Naive thymus-derived CD4-positive, alpha-beta T cell (primary cell): ENCODE data around the gene TRAF3. TPM values are rescaled to one million over a fixed set of nuclear protein-coding genes. Genes with fewer than 3 reads are reported as not detected.
A peak's percentile ranks its signal among the peaks of the same experiment; 100 is the strongest.

Experiments used
- ATAC-seq: fragments of 150-1000 bp; cut with Tn5 transposase; 2 replicates; pipeline ENCODE4 v1.10.0; 2021; ENCODE audit warnings: mild to moderate bottlenecking, moderate library complexity
- CTCF ChIA-PET: fragments of 350-600 bp; sonication (Branson Sonifier 250); formaldehyde crosslinking; loops from one replicate; lab custom pipeline; 2021; ENCODE audit warnings: antibody characterized with exemption; lab: Charles Lee
- POLR2A ChIA-PET: fragments of 350-600 bp; sonication (Branson Sonifier 250); formaldehyde crosslinking; loops from one replicate; lab custom pipeline; 2021; ENCODE audit warnings: antibody characterized with exemption, inconsistent platforms; lab: Charles Lee
- DNase-seq, 9 donors: peaks; one replicate each; pipeline versions ENCODE4 v3.0.0 to v3.0.0-alpha.2; 2020 to 2022; ENCODE audit warnings: mixed read lengths in 1 of 9
- H3K27ac ChIP-seq: one replicate; pipeline ENCODE4 v1.7.0; 2013; ENCODE audit warnings: mild to moderate bottlenecking, low read depth, low read length, moderate library complexity
- H3K27me3 ChIP-seq, 2 donors: one replicate each; pipeline ENCODE4 v1.7.0; 2013; ENCODE audit warnings: low read length in 2 of 2, mild to moderate bottlenecking in 2 of 2, moderate library complexity in 2 of 2; ENCODE audit not compliant: control insufficient read depth in 2 of 2, insufficient read depth in 2 of 2
- H3K36me3 ChIP-seq, 3 experiments: 1 replicate in 2 of 3; 2 replicates in 1 of 3; pipeline ENCODE4 v1.7.0; 2013; ENCODE audit warnings: low read length in 3 of 3, mild to moderate bottlenecking in 3 of 3, moderate library complexity in 1 of 3; ENCODE audit not compliant: insufficient read depth in 3 of 3, control insufficient read depth in 2 of 3
- H3K4me1 ChIP-seq, 2 donors: one replicate each; pipeline ENCODE4 v1.7.0; 2013; ENCODE audit warnings: low read length in 2 of 2, mild to moderate bottlenecking in 2 of 2, moderate library complexity in 1 of 2; ENCODE audit not compliant: control insufficient read depth in 2 of 2, insufficient read depth in 2 of 2
- H3K4me3 ChIP-seq: 2 replicates; pipeline ENCODE4 v1.7.0; 2013; ENCODE audit warnings: mild to moderate bottlenecking, low read length
- H3K9me3 ChIP-seq, 3 experiments: 1 replicate in 2 of 3; 2 replicates in 1 of 3; pipeline ENCODE4 v1.7.0; 2013; ENCODE audit warnings: low read length in 3 of 3; ENCODE audit not compliant: control insufficient read depth in 2 of 3
- H3K27ac Mint-ChIP-seq, 9 donors: one replicate each; pipeline ENCODE4 v1.8.0; 2020 to 2022; ENCODE audit warnings: mixed read lengths in 9 of 9, mild to moderate bottlenecking in 8 of 9, moderate library complexity in 5 of 9, inconsistent platforms in 2 of 9
- H3K27me3 Mint-ChIP-seq, 5 donors: one replicate each; pipeline ENCODE4 v1.8.0; 2021 to 2022; ENCODE audit warnings: mixed read lengths in 5 of 5, mild to moderate bottlenecking in 1 of 5
- H3K36me3 Mint-ChIP-seq, 5 donors: one replicate each; pipeline ENCODE4 v1.8.0; 2020 to 2022; ENCODE audit warnings: mixed read lengths in 5 of 5, mild to moderate bottlenecking in 3 of 5, inconsistent platforms in 1 of 5
- H3K4me1 Mint-ChIP-seq, 7 donors: one replicate each; pipeline ENCODE4 v1.8.0; 2020 to 2022; ENCODE audit warnings: mixed read lengths in 7 of 7, mild to moderate bottlenecking in 3 of 7, inconsistent platforms in 1 of 7
- H3K4me3 Mint-ChIP-seq, 10 donors: one replicate each; pipeline ENCODE4 v1.8.0; 2020 to 2022; ENCODE audit warnings: mild to moderate bottlenecking in 10 of 10, mixed read lengths in 10 of 10, moderate library complexity in 6 of 10, inconsistent platforms in 2 of 10
- H3K9me3 Mint-ChIP-seq, 11 donors: one replicate each; pipeline ENCODE4 v1.8.0; 2020 to 2022; ENCODE audit warnings: mixed read lengths in 11 of 11, mild to moderate bottlenecking in 4 of 11, inconsistent platforms in 1 of 11, moderate library complexity in 1 of 11
- intact Hi-C, 2 donors: fragments of 100-400 bp; cut with micrococcal nuclease; formaldehyde crosslinking; loops; one replicate each; pipeline ENCODE4 v1.15.1; 2023
- polyA plus RNA-seq, 2 donors: library from polyadenylated mRNA; unstranded; fragments of 300-500 nt; fragmentation: Illumina TruSeq; gene quantifications; one replicate each; pipeline ENCODE4 v1.2.3, GENCODE V29; 2021
- total RNA-seq, 6 experiments: library from RNA in 5 of 6; stranded (reverse) in 5 of 6; gene quantifications; 1 replicate in 5 of 6; 2 replicates in 1 of 6; pipeline ENCODE4 v1.2.3 and lab custom pipeline; 2021 to 2026

The TRAF3 gene
- total and polyA plus RNA-seq, 7 experiments from 2014 or later: 16.1 to 74.4 (median 30.4) TPM

DNA sequence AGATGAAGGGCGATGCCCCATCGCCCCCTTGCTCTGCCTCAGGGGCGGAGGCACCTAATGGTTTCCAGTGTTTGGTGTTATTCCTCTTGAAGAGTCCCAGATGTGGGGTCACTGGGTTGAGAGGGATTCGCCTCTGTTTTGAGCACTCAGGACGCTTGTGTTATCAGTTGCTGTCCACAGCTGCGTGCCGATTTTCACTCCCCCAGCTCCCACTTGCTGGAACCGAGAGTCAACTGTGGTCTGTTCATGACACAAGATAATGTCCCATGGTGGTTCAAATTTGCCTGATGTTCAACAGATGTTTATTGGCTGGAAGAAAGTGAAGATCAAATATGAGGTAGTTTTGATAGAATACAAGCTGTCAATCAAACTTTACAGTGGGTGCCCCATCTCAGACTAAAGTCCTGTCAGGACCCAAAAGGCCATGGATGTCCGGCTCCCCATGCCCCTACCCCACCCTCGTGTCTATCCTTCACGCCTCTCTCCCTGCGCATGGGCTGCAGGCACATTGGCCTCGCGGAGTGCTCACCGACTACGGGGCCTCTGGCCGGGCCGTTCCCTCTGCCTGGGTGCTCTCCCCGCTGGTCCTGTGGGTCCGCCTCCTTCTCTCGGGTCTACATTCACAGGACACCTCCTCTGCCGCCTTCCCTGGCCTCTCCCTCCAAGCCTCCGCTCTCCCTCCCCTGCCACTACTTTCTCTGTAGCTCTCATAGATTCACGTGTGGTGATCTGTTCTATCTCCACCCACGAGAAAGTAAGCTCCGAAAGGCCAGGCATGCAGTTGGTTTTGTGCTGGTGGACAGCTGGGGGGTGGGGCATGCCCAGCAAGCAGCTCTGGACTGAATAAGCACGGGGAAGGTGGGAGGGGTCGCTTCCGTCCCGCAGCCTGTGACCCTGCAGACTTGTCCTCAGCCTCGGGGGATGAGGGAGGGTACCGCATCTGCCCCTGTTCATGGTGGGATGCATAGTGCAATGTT, 6.8 kb upstream of the TRAF3 start:
- ChIA-PET CTCF (no interaction called here), POLR2A (no interaction called here)
- DNase-seq (no peak), ATAC-seq (no peak)
- Mint-ChIP-seq H3K27ac (peak overlapping the region in 1 of 9 donors; percentile 25), H3K36me3 (no peaks in the 10 kb centered on the region), H3K27me3 (no peaks in the 10 kb centered on the region), H3K4me1 (peaks cover 0 to 27% (median 12%) of the 10 kb centered on the region in 7 donors), H3K4me3 (no peak overlapping the region), H3K9me3 (peaks cover 0 to 1% (median 0%) of the 10 kb centered on the region in 11 donors)
- no peak overlapping the region for H3K4me3 ChIP-seq
- H3K27me3 ChIP-seq: no peaks in the 10 kb centered on the region
- H3K9me3 ChIP-seq: no peaks in the 10 kb centered on the region
- intact Hi-C loops: loop anchor here (5.0 to 10.0 kb wide), 4 partner anchors 78 to 944 kb away; partner anchors contain the start of genes CDC42BPB (in 1 of the 2), XRCC3 (in 1 of the 2) and ZFYVE21 (in 1 of the 2)
- H3K27ac ChIP-seq: no peak overlapping the region
- no peaks in the 10 kb centered on the region for H3K36me3 ChIP-seq
- H3K4me1 ChIP-seq: peaks cover 4 to 9% of the 10 kb centered on the region in 2 donors

DNA sequence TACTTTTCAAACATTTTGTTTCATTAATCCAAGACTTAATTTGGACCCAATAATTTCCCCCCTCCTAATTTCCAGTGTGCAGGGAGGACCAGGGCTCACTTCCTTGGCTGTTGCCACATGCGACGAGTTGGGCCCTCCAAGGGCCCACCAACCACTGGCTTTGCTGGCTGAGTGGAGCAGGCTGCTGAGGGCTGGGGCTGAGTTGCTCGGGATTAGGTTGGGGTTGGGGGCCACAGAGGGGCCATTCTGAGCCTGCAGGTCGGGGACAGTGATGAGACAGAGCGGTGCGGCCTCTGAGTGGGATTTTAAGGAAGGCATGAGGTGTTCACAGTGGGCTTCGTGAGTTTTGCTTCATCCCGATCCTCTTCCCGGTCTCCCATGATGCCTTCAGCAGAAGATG, 6.1 kb upstream of the TRAF3 start:
- Histone ChIP-seq H3K4me1 (peaks cover 4 to 17% of the 10 kb centered on the region in 2 donors), H3K36me3 (no peaks in the 10 kb centered on the region), H3K27me3 (no peaks in the 10 kb centered on the region), H3K27ac (no peak overlapping the region), H3K4me3 (no peak overlapping the region), H3K9me3 (no peaks in the 10 kb centered on the region)
- POLR2A ChIA-PET: no interaction called here
- CTCF ChIA-PET: no interaction called here
- no peak for ATAC-seq
- no peak for DNase-seq
- Mint-ChIP-seq H3K4me1 (peaks cover 0 to 34% (median 17%) of the 10 kb centered on the region in 7 donors), H3K4me3 (no peak overlapping the region), H3K36me3 (no peaks in the 10 kb centered on the region), H3K27ac (no peak overlapping the region), H3K9me3 (peaks cover 0 to 1% (median 0%) of the 10 kb centered on the region in 11 donors), H3K27me3 (no peaks in the 10 kb centered on the region)
- intact Hi-C loops: loop anchor here (5.0 to 10.0 kb wide), 4 partner anchors 79 to 944 kb away; partner anchors contain the start of genes CDC42BPB (in 1 of the 2), XRCC3 (in 1 of the 2) and ZFYVE21 (in 1 of the 2)

- no peak for DNase-seq
- no peaks in the 10 kb centered on the region for H3K36me3 ChIP-seq
- Mint-ChIP-seq H3K4me3 (peak overlapping the region in 1 of 10 donors; percentile 27), H3K27ac (peak overlapping the region in 8 of 9 donors; percentile 3 to 76 (median 68)), H3K36me3 (no peaks in the 10 kb centered on the region), H3K4me1 (peaks cover 0 to 39% (median 21%) of the 10 kb centered on the region in 7 donors), H3K27me3 (no peaks in the 10 kb centered on the region), H3K9me3 (peaks cover 0 to 3% (median 0%) of the 10 kb centered on the region in 11 donors)
- H3K4me1 ChIP-seq: peaks cover 4 to 23% of the 10 kb centered on the region in 2 donors
- CTCF ChIA-PET: no interaction called here
- intact Hi-C loops: loop anchor here (5.0 to 10.0 kb wide), 4 partner anchors 81 to 942 kb away; partner anchors contain the start of genes CDC42BPB (in 1 of the 2), XRCC3 (in 1 of the 2) and ZFYVE21 (in 1 of the 2)
- no peak for ATAC-seq
- no peaks in the 10 kb centered on the region for H3K27me3 ChIP-seq
- no peak overlapping the region for H3K4me3 ChIP-seq
- H3K9me3 ChIP-seq: no peaks in the 10 kb centered on the region
- H3K27ac ChIP-seq: no peak overlapping the region
- POLR2A ChIA-PET: interaction anchor here (0.6 kb wide), 1 partner anchor 787 kb away, joined by 3 read pairs; no protein-coding TSS in a partner anchor
Measured at GRCh38 chr14:102772781-102773570, 4.3 kb upstream of the TRAF3 start.

DNA sequence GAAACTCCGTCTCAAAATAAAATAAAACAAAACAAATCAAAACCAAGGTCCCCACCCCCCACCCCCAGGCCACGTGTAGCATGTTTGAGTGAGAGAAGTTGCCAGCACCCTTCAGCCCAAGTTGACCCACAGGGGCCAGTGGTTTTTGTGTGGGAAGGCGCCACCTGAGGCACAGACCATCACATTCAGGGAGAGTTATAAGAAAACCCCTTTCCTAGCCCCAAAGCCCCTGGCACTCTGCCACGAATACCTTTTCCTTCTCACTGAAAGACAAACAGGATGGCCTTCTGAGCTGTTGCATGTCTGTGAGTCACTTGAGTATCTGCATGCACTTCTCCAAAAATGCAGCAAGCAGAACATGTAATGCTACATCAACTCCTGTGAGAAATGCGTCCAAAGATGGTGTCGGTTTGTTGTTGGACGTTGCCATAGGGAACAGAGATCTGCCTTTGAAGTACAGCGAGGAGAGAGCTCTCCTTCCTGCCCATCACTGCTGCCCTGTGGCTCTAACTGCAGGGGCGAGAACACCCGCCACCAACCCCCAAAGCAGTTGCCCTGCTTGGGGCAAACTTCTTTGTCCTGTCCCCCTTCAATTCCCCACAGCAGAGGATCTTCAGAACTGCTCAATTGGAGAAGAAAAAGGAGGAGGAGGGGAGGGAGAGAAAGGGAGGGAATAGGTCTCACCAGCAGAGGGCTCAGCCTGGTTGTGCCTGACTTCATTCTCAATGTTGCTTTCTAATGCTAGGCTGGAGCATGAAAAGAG, 2.7 kb upstream of the TRAF3 start:
- no peaks in the 10 kb centered on the region for H3K27me3 Mint-ChIP-seq
- CTCF ChIA-PET: interaction anchor here (0.7 to 1.4 kb wide), 2 partner anchors 9 to 244 kb away, joined by 3 read pairs; no protein-coding TSS in a partner anchor
- H3K4me3 ChIP-seq: no peak overlapping the region
- DNase-seq: peak; percentile 39 to 85 (median 76)
- H3K4me1 ChIP-seq: peaks cover 13 to 30% of the 10 kb centered on the region in 2 donors
- ATAC-seq: peak; percentile 52
- no peaks in the 10 kb centered on the region for H3K9me3 ChIP-seq
- H3K27ac ChIP-seq: peak overlapping the region; percentile 79
- H3K9me3 Mint-ChIP-seq: peaks cover 0 to 2% (median 0%) of the 10 kb centered on the region in 11 donors
- peak overlapping the region; percentile 48 to 79 (median 63) for H3K4me3 Mint-ChIP-seq
- H3K27me3 ChIP-seq: no peaks in the 10 kb centered on the region
- peaks cover 0 to 11% (median 0%) of the 10 kb centered on the region in 5 donors for H3K36me3 Mint-ChIP-seq
- intact Hi-C loops: loop anchor here (1.0 to 10.0 kb wide), 14 partner anchors 20 to 940 kb away; partner anchors contain the start of genes ZNF839 (in 2 of the 2), CDC42BPB (in 1 of the 2), MARK3 (in 1 of the 2) and XRCC3 (in 1 of the 2)
- H3K36me3 ChIP-seq: no peaks in the 10 kb centered on the region
- peak overlapping the region; percentile 83 to 97 (median 92) for H3K27ac Mint-ChIP-seq
- H3K4me1 Mint-ChIP-seq: peaks cover 14 to 44% (median 35%) of the 10 kb centered on the region in 7 donors
- POLR2A ChIA-PET: interaction anchor here (0.6 kb wide), 1 partner anchor 459 kb away, joined by 3 read pairs; no protein-coding TSS in a partner anchor

GRCh38 chr14:102775855-102776760, 1.1 kb upstream of the TRAF3 start:
- H3K27me3 ChIP-seq: no peaks in the 10 kb centered on the region
- ChIA-PET CTCF (no interaction called here), POLR2A (interaction anchor here (0.6 kb wide), 1 partner anchor 11 kb away, joined by 3 read pairs; no protein-coding TSS in a partner anchor)
- no peaks in the 10 kb centered on the region for H3K9me3 ChIP-seq
- peaks cover 29 to 59% (median 50%) of the 10 kb centered on the region in 7 donors for H3K4me1 Mint-ChIP-seq
- no peaks in the 10 kb centered on the region for H3K36me3 ChIP-seq
- no peaks in the 10 kb centered on the region for H3K27me3 Mint-ChIP-seq
- intact Hi-C loops: loop anchor here (1.0 to 10.0 kb wide), 15 partner anchors 19 to 939 kb away; partner anchors contain the start of genes ZNF839 (in 2 of the 2), CDC42BPB (in 1 of the 2), EIF5 (in 1 of the 2) and MARK3 (in 1 of the 2)
- peak overlapping the region; percentile 63 to 98 (median 94) for H3K27ac Mint-ChIP-seq
- peak overlapping the region; percentile 55 to 86 (median 82) for H3K4me3 Mint-ChIP-seq
- peaks cover 0 to 21% (median 4%) of the 10 kb centered on the region in 5 donors for H3K36me3 Mint-ChIP-seq
- peaks cover 18 to 44% of the 10 kb centered on the region in 2 donors for H3K4me1 ChIP-seq
- peak overlapping the region; percentile 33 for H3K4me3 ChIP-seq
- H3K9me3 Mint-ChIP-seq: peaks cover 0 to 2% (median 0%) of the 10 kb centered on the region in 11 donors
- peak overlapping the region; percentile 79 for H3K27ac ChIP-seq
- peak in 1 of 9 donors; percentile 41 for DNase-seq
- ATAC-seq: no peak
